HG03135 (cell line): ENCODE measurements around the gene ASTL.
"Not testable (repeated sequence)": the region's sequence is repeated elsewhere in the genome, so short reads cannot be mapped to it uniquely, and the experiment has no call there.

Experiments used
- ATAC-seq: cut with Tn5 transposase; IDR thresholded peaks from one replicate; pipeline ENCODE4 v1.9.1; 2021; ENCODE audit warnings: mild to moderate bottlenecking, moderate library complexity; ENCODE audit not compliant: unreplicated experiment

Gene ASTL

GRCh38 chr2:96099861-96100798 is 38.2 kb downstream of the ASTL start:
- ATAC-seq, result no peak

GRCh38 chr2:96098900-96099590 is 39.3 kb downstream of the ASTL start:
- no peak for ATAC-seq

GRCh38 chr2:96097951-96098823 is 40.1 kb downstream of the ASTL start:
- no peak for ATAC-seq

GRCh38 chr2:96097441-96097840 is 40.9 kb downstream of the ASTL start:
- no peak for ATAC-seq

DNA sequence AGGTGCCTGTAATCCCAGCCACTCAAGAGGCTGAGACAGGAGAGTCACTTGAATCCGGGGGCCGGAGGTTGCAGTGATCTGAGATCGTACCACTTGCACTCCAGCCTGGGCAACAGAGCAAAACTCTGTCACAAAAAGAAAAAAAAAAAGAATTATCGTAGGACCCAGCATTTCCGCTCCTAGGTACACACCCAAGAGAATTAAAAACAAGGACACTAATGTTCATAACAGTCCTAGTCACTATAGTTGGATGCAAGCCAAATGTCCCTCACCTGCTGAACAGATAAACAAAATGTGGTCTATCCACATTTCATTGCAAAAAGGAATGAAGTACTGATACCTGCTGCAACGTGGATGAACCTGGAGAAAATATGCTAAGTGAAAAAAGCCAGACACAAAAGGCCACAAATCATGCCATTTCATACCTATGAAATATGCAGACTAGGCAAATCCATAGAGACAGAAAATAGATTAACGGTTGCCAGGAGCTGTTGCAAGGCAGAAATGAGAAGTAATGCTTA is 43.1 kb downstream of the ASTL start:
- no peak for ATAC-seq

DNA sequence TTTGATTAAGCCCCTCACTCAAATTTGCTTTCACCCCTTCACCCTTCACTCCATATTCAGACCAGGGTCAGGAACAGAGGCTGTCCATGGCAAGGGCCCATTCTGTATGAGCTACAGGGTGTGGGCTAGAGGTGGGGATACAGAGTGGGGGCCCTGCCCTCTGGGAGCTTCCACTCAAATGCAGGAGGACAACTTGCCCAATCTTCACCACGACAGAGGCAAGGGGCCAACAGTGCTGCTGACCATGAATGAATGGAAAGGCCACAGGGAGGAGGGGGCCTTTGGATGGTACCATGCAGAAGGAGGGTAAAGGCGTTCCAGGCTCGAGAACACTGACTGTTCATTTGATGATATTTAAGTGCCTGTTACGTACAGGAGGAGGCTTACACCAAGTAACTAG is 44.8 kb downstream of the ASTL start:
- no peak for ATAC-seq

- ATAC-seq, result no peak
These were observed 45.4 kb downstream of the ASTL start for GRCh38 chr2:96092951-96093350.

DNA sequence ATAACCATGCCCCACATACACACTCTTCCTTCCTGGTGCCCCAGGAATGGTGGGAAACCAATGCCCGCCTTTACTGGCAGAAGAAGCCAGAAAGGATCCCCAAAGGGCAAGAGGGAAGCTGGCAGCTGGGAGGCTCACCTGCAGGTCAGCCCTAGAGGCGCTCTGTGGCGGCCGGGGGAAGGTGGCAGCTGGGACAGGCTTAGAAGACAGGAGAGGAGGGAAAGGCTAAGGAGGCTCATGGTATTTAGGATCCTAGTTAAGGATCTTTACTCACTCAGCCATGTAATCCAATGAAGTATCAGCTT is 45.8 kb downstream of the ASTL start:
- no peak for ATAC-seq

GRCh38 chr2:96091711-96092572 is 46.4 kb downstream of the ASTL start:
- ATAC-seq, result no peak

DNA sequence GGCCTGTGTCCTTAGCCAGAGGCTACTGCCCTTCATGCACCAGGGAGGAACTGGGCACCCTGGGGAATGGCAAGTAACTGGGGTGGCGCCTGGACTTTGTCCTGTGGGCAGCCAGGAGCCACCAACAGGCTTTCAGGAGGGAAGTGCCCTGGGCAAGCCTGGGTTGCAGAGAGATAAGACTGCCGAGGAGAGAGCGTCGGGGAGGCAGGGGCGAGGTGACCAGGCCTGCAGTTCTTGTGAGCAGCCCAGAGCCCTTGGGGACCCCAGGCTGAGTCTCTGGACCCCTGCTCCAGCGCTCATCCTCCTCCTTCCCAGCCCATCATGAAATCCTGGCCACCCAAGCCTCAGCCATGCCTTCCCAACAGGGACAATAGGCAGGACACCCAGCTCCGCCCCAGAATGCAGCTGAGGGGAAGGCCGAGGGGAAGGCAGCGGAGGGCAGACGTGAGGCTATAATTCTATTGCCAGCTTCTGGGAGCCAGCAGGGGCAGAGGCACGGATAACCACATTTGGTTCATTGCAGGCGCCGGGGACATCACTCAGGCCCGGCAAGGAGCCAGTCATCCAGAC is 47.1 kb downstream of the ASTL start:
- ATAC-seq, result no peak

- ATAC-seq, result no peak
These were observed 47.9 kb downstream of the ASTL start for GRCh38 chr2:96090196-96090926.

DNA sequence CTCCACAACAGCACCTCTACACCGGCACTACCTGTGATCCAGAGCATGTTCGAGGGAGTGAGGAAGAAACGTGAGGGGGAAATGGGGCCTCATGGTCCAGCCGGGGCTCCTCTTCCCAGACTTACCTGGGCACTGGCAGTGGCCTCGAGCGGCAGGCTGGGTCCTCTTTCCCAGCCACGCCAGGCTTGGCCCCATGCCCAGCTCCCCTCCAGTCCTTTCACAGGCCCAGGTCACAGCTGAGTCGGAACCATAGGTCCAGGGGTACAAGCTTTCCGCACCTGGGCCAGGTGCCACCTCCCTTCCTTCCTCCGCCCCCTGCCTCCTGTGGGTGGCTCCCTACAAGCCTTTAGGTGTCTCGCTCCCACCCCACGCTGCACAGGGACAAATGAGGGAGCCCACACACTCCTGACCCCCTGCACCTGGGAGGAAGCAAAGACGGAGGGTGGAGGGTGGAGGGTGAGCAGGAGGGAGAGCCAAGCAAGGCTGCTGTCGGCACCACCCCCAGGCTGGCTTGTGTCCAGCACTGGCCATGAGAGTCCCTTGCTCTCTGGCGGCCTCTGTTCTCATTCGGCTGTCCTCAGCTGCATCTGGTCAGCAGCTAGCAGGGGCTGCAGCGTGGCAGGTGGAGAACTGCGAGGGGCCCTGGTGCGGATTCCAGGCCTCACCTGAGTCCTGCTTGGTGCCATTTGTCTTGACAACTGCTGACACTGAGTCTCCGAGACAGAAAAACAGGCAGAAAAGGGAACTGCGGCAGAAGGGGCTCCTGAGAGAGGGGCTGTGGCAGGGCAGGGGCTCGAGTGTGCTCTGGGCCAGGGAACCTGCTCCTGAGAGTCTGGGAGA is 48.7 kb downstream of the ASTL start:
- no peak for ATAC-seq

- ATAC-seq, result no peak
These were observed 49.7 kb downstream of the ASTL start for GRCh38 chr2:96088340-96089335.

DNA sequence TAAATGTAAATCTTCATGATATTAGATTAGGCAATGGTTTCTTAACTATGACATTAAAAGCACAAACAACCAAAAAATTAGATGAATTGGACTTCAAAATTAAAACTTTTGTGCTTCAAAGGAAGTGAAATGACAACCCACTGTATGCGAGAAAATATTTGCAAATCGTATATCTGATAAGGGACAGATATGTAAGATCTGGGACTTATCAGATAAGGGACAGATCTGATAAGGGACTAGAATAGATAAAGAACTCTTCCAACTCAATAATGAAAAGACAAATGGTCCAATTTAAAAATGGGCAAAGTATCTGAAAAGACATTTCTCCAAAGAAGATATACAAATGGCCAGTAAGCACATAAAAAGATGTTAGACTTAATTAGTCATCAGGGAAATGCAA is 51.2 kb downstream of the ASTL start:
- ATAC-seq, result no peak

DNA sequence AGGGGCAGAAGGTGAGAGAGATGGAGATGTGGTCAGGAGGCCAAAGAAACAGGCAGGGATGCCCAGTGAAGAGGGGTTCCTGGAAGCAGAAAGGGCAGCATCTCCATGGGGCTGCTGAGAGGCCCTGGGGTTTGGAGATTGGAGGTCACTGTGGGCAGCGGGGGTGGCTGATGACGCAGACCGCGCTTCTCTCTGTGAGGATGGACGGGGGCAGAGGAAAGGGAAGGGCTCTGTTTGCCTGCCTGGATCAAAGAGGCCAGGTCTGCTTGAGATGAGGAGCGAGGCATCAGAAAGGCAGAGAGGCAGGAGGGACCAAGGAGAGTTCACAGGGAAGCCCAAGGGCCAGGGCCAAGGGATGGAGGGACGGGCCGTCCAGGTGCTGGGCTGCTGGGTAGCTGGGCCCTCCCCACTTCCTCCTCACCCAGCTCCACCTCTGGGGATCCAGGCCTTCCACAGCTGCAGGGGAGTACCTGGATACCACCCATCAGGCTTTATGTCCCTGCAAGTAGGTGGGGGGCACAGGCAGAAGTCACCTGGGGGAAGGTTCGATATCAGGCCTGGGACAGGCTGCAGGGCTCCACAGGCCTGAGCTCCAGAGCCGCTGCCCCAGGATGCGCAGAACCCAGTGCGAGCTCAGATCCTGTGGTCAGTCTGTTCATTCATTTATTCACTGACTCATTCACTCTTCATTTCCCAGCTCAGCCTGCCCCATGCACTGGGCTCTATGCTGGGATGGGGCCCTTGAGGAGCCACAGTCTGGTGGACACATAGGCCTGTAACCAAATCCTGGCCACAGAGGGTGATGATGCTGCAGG is 52.6 kb downstream of the ASTL start:
- ATAC-seq, result no peak

DNA sequence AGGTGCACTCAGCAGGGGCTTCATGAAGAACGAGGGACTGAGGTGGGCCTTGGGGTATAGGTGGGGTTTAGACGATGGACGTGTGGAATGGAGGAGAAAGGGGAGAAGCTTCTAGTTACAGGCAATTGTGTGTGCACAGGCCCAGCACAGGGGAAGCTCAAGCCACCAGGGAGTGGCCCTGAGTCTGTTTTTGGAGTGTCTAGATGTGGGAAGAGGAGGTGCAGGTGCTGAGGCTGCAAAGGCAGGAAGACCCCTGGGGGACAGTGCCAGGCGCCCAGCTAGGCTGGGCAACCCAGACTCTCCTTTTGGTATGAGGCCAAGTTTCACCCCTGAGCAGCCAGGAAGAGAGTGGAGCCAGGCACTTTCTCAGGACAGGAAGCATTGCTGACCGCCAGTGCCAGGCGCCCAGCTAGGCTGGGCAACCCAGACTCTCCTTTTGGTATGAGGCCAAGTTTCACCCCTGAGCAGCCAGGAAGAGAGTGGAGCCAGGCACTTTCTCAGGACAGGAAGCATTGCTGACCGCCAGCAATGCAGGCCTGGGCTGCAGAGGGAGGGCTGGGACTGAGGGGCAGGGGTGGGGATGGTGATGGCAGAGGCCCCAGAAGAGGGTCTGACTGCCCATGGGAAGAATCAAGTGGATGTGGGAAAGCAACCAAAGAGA is 53.3 kb downstream of the ASTL start:
- not testable (repeated sequence) for ATAC-seq
